Measurements from ENCODE around the gene CGB2.
A peak's percentile ranks its signal among the peaks of the same experiment; 100 is the strongest.
"Not testable (repeated sequence)": the region's sequence is repeated elsewhere in the genome, so short reads cannot be mapped to it uniquely, and the experiment has no call there.

CGB2 gene

GRCh38 chr19:49011194-49011593 lies 20.5 kb upstream of the CGB2 start:
- no peak for DNase-seq

- DNase-seq = no peak
These were observed 17.4 kb upstream of the CGB2 start for GRCh38 chr19:49014123-49014869.

DNA sequence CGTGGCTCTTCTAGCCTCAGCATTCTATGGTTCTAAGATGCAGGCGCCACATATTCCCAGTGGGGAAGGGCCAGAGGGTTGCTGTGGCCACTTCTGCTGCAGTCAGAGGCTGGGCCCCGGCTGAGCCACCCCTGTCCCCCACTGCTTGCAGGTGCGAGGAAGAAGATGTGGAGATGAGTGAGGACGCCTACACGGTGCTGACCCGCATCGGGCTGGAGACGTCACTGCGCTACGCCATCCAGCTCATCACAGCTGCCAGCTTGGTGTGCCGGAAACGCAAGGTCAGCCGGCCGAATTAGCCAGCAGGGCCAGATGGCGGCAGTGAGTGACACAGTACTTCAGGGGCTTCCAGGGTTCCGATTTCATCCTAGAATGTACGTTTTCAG lies 16.8 kb upstream of the CGB2 start:
- no peak for DNase-seq

DNA sequence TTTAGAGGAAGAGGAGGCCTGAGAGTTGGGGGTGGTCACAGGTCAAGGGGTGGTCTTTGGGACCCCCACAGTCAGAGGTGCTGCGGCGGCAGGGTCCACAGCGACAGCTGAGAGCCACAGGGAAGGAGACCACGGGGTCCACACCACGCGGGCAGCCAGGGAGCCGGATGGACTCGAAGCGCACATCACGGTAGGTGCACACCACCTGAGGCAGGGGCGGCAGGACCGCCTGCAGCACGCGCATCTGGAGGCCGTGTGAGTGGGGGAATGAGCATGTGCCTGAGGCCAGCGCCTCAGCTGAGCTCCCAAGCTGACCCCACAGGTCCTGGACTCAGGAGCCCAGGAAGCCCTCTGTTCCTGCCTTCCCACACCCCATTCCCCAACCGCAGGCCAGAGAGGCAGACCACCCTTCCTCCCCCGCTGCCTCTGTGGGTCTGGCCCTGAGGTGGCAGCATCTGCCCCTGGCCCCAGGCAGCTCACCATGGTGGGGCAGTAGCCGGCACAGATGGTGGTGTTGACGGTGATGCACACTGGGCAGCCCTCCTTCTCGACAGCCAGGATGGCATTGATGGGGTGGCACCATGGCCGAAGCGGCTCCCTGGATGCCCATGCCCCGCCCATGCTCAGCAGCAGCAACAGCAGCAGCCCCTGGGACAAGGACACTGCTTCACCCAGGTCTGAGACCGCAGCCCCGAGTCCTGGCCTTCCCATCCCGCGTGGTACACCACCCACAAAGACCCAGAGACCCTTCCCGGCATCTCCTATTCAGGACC lies 15.4 kb upstream of the CGB2 start:
- DNase-seq = no peak

- DNase-seq = no peak
These were observed 14.5 kb upstream of the CGB2 start, which contains the start of gene LHB for GRCh38 chr19:49017041-49017665. Gene LHB (minus strand): TSS chr19:49017091. CDS start chr19:49017081, 10 bp downstream.

- DNase-seq = peak; percentile 35
These were observed 13.9 kb upstream of the CGB2 start for GRCh38 chr19:49017666-49018351.

GRCh38 chr19:49018388-49019241 lies 13.1 kb upstream of the CGB2 start:
- DNase-seq = not testable (repeated sequence)

- no peak for DNase-seq
These were observed 12.3 kb upstream of the CGB2 start for GRCh38 chr19:49019242-49019932.

GRCh38 chr19:49020342-49020741 lies 11.3 kb upstream of the CGB2 start:
- DNase-seq = no peak

DNA sequence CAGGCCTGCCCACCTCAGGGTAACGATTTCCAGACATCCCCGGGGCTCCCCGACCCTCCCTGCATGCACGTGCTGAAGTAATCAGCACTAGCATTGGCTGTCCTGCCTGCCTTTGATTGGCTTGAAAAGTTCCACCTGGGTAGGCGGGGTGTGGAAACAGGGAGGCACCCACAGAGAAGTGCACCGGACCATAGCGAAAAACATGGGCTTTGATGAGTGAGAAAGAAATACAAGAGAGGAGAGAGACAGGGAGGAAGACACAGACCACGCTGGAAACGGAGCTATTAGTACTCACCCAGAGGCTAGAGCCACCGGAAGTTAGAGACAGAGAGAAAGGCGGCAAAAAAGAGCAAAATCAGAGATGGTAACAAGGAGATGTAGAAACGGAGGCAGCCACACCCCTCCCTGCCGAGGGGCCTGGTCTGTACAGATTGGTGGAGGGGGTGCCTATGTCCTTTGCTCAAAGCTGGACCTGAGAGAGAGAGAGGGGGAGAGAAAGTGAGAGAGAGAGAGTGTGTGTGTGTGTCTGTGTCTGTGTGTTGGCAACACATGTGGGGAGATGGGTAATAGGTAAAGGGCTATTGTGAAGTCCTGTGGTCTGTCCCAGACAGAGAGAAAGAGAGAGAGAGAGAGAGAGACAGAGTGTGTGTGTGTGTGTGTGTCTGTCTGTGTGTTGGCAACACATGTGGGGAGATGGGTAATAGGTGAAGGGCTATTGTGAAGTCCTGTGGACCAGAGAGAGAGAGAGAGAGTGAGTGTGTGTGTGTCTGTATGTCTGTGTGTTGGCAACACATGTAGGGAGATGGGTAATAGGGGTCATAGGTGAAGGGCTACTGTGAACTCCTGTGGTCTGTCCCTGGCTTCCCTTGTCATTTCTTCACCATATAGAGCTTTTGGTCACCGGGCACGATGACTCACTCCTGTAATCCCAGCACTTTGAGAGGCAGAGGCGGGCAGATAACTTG lies 10.5 kb upstream of the CGB2 start:
- DNase-seq = no peak

DNA sequence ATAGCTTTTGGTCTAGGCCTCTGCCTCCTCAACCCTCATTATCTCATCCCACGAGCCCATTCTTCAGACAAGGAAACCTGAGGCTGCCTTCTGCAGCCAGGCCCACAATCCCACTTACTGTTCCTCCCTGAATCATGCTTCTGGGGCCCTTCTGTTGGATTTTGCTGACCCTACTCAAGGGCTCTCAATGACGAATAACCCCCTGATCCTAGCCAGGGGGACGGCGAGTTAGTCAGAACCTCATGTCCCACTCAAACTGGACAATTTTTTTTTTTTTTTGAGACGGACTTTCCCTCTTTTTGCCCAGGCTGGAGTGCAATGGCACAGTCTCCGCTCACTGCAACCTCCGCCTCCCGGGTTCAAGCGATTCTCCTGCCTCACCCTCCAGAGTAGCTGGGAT lies 9.6 kb upstream of the CGB2 start:
- no peak for DNase-seq

DNA sequence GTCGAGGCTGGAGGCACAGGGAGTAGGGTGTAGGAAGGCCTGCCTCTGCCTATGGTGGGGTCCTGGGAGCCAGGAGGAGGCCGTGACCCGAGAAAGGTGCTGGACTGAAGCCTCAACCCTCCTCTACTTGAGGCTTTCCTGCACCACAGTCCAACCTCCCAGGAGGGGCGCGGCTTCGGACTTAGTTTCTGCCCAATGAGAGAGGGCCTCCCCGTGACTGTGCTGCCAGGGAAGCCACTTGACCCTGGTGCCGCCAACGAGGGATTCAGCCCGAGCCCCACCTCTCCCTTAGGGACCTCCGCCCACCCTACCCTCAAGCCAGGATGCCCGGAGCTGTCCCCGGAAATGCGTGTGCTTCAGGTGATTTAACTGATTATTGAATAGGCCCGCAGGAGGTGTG lies 7.5 kb upstream of the CGB2 start, which contains the start of gene CGB3:
TSS of gene CGB3 (minus strand) at position 101 of the 400 bp plus-strand sequence. CDS start 362 bp downstream, outside the sequence.
- DNase-seq = not testable (repeated sequence)

- DNase-seq = not testable (repeated sequence)
These were observed 6.6 kb upstream of the CGB2 start for GRCh38 chr19:49025088-49025487.

- DNase-seq = not testable (repeated sequence)
These were observed 6.1 kb upstream of the CGB2 start for GRCh38 chr19:49025599-49025998.

- not testable (repeated sequence) for DNase-seq
These were observed 3.0 kb upstream of the CGB2 start for GRCh38 chr19:49028686-49029085.

GRCh38 chr19:49029749-49030148 lies 1.9 kb upstream of the CGB2 start:
- DNase-seq = not testable (repeated sequence)

DNA sequence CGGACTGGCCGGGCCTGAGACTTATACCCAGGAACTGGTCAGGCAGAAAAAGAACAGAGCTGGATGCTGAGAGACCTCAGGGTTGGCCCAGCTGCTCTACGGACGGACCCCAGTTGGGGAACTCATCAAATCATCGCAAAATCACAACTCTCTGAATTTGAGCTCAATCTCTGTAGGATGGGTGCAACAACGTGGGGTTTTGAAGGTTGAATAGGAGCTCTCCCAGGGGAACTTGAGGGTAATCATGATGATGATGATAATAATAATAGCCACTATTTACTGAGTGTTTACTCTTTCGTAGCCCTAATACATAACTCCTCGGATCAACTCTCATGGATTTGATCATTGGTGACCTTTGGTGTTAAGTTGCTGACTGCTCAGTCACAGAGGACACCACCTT lies 1.4 kb upstream of the CGB2 start:
- not testable (repeated sequence) for DNase-seq

DNA sequence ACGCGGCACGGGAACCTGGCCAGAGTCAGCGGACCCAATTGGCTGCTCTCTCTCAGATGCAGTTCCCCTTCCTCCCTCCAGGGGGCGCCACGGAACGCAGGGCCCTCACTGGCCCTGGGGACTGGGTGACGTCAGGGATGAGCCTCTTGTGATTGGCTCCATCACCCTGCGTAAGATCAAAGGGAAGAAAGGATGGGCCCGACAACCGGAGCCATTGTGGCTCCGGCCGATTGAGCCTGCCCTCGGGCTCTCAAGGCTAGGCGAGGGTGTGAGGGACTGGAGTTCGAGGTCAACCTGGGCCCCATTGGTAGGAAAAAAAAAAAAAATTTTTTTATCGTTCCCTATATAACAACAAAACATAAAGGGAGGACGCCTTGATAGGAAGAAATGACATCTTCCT lies 5.1 kb downstream of the CGB2 start, which contains the start of gene CGB1:
TSS of gene CGB1 (minus strand) at position 81 of the 400 bp plus-strand sequence. CDS start 184 bp downstream, outside the sequence.
- not testable (repeated sequence) for DNase-seq

DNA sequence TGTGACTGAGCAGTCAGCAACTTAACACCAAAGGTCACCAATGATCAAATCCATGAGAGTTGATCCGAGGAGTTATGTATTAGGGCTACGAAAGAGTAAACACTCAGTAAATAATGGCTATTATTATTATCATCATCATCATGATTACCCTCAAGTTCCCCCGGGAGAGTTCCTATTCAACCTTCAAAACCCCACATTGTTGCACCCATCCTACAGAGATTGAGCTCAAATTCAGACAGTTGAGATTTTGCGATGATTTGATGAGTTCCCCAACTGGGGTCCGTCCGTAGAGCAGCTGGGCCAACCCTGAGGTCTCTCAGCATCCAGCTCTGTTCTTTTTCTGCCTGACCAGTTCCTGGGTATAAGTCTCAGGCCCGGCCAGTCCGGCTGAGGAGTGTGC lies 6.4 kb downstream of the CGB2 start:
- not testable (repeated sequence) for DNase-seq

Data from KG1 (cell line).